ENCODE data around the gene POLE.

The POLE gene

GRCh38 chr12:132583411-132583710 is 103.8 kb downstream of the POLE start:
- Histone ChIP-seq H2AFZ (ENCODE audit: low read length, unreplicated experiment) (no peak overlapping the region), H3K36me3 (ENCODE audit: insufficient read depth, low read length) (no peaks in the 10 kb centered on the region), H3K27me3 (ENCODE audit: insufficient read depth, low read length) (no peaks in the 10 kb centered on the region), H3K4me1 (ENCODE audit: control insufficient read depth, insufficient read depth, low read length, unreplicated experiment) (no peaks in the 10 kb centered on the region), H3K79me2 (ENCODE audit: control insufficient read depth, insufficient read depth, low read length, unreplicated experiment) (no peaks in the 10 kb centered on the region), H3K4me3 (ENCODE audit: low read depth, low read length) (no peak overlapping the region), H3K27ac (ENCODE audit: low read depth, low read length) (no peak overlapping the region)

GRCh38 chr12:132582582-132583410 is 104.3 kb downstream of the POLE start:
- Histone ChIP-seq H3K36me3 (ENCODE audit: insufficient read depth, low read length) (peaks cover 2% of the 10 kb centered on the region; the same call in 1 of the 2 replicates), H3K4me3 (ENCODE audit: low read depth, low read length) (no peak overlapping the region), H3K79me2 (ENCODE audit: control insufficient read depth, insufficient read depth, low read length, unreplicated experiment) (no peaks in the 10 kb centered on the region), H3K4me1 (ENCODE audit: control insufficient read depth, insufficient read depth, low read length, unreplicated experiment) (no peaks in the 10 kb centered on the region), H2AFZ (ENCODE audit: low read length, unreplicated experiment) (no peak overlapping the region), H3K27me3 (ENCODE audit: insufficient read depth, low read length) (no peaks in the 10 kb centered on the region), H3K27ac (ENCODE audit: low read depth, low read length) (no peak overlapping the region)

- no peak overlapping the region for H3K27ac ChIP-seq (ENCODE audit: low read depth, low read length)
- H3K27me3 ChIP-seq (ENCODE audit: insufficient read depth, low read length) = no peaks in the 10 kb centered on the region
- no peaks in the 10 kb centered on the region for H3K79me2 ChIP-seq (ENCODE audit: control insufficient read depth, insufficient read depth, low read length, unreplicated experiment)
- H3K4me1 ChIP-seq (ENCODE audit: control insufficient read depth, insufficient read depth, low read length, unreplicated experiment) = no peaks in the 10 kb centered on the region
- H3K4me3 ChIP-seq (ENCODE audit: low read depth, low read length) = no peak overlapping the region
- peaks cover 2% of the 10 kb centered on the region; the same call in 1 of the 2 replicates for H3K36me3 ChIP-seq (ENCODE audit: insufficient read depth, low read length)
- no peak overlapping the region for H2AFZ ChIP-seq (ENCODE audit: low read length, unreplicated experiment)
Observed at GRCh38 chr12:132582058-132582420, 105.1 kb downstream of the POLE start.

- no peak overlapping the region for H3K4me3 ChIP-seq (ENCODE audit: low read depth, low read length)
- no peak overlapping the region for H3K27ac ChIP-seq (ENCODE audit: low read depth, low read length)
- peaks cover 2% of the 10 kb centered on the region; the same call in 1 of the 2 replicates for H3K36me3 ChIP-seq (ENCODE audit: insufficient read depth, low read length)
- no peak overlapping the region for H2AFZ ChIP-seq (ENCODE audit: low read length, unreplicated experiment)
- no peaks in the 10 kb centered on the region for H3K27me3 ChIP-seq (ENCODE audit: insufficient read depth, low read length)
- no peaks in the 10 kb centered on the region for H3K79me2 ChIP-seq (ENCODE audit: control insufficient read depth, insufficient read depth, low read length, unreplicated experiment)
- no peaks in the 10 kb centered on the region for H3K4me1 ChIP-seq (ENCODE audit: control insufficient read depth, insufficient read depth, low read length, unreplicated experiment)
Observed at GRCh38 chr12:132581348-132582057, 105.6 kb downstream of the POLE start.

- no peaks in the 10 kb centered on the region for H3K27me3 ChIP-seq (ENCODE audit: insufficient read depth, low read length)
- no peaks in the 10 kb centered on the region for H3K4me1 ChIP-seq (ENCODE audit: control insufficient read depth, insufficient read depth, low read length, unreplicated experiment)
- no peak overlapping the region for H3K4me3 ChIP-seq (ENCODE audit: low read depth, low read length)
- H3K79me2 ChIP-seq (ENCODE audit: control insufficient read depth, insufficient read depth, low read length, unreplicated experiment) = no peaks in the 10 kb centered on the region
- no peak overlapping the region for H2AFZ ChIP-seq (ENCODE audit: low read length, unreplicated experiment)
- no peak overlapping the region for H3K27ac ChIP-seq (ENCODE audit: low read depth, low read length)
- peaks cover 2% of the 10 kb centered on the region; the same call in 1 of the 2 replicates for H3K36me3 ChIP-seq (ENCODE audit: insufficient read depth, low read length)
Observed at GRCh38 chr12:132580701-132581292, 106.3 kb downstream of the POLE start.

GRCh38 chr12:132579744-132580143 is 107.4 kb downstream of the POLE start:
- no peak overlapping the region for H2AFZ ChIP-seq (ENCODE audit: low read length, unreplicated experiment)
- H3K27ac ChIP-seq (ENCODE audit: low read depth, low read length) = no peak overlapping the region
- H3K4me1 ChIP-seq (ENCODE audit: control insufficient read depth, insufficient read depth, low read length, unreplicated experiment) = no peaks in the 10 kb centered on the region
- peaks cover 2% of the 10 kb centered on the region; the same call in 1 of the 2 replicates for H3K36me3 ChIP-seq (ENCODE audit: insufficient read depth, low read length)
- H3K4me3 ChIP-seq (ENCODE audit: low read depth, low read length) = no peak overlapping the region
- no peaks in the 10 kb centered on the region for H3K27me3 ChIP-seq (ENCODE audit: insufficient read depth, low read length)
- H3K79me2 ChIP-seq (ENCODE audit: control insufficient read depth, insufficient read depth, low read length, unreplicated experiment) = no peaks in the 10 kb centered on the region

GRCh38 chr12:132578826-132579225 is 108.3 kb downstream of the POLE start:
- no peaks in the 10 kb centered on the region for H3K4me1 ChIP-seq (ENCODE audit: control insufficient read depth, insufficient read depth, low read length, unreplicated experiment)
- no peaks in the 10 kb centered on the region for H3K27me3 ChIP-seq (ENCODE audit: insufficient read depth, low read length)
- H2AFZ ChIP-seq (ENCODE audit: low read length, unreplicated experiment) = no peak overlapping the region
- H3K79me2 ChIP-seq (ENCODE audit: control insufficient read depth, insufficient read depth, low read length, unreplicated experiment) = no peaks in the 10 kb centered on the region
- H3K27ac ChIP-seq (ENCODE audit: low read depth, low read length) = no peak overlapping the region
- H3K4me3 ChIP-seq (ENCODE audit: low read depth, low read length) = no peak overlapping the region
- peaks cover 2% of the 10 kb centered on the region; the same call in 1 of the 2 replicates for H3K36me3 ChIP-seq (ENCODE audit: insufficient read depth, low read length)

- peaks cover 2% of the 10 kb centered on the region; the same call in 1 of the 2 replicates for H3K36me3 ChIP-seq (ENCODE audit: insufficient read depth, low read length)
- no peak overlapping the region for H2AFZ ChIP-seq (ENCODE audit: low read length, unreplicated experiment)
Observed at GRCh38 chr12:132578118-132578517, 109.0 kb downstream of the POLE start.

GRCh38 chr12:132577191-132577920 is 109.8 kb downstream of the POLE start:
- H3K79me2 ChIP-seq (ENCODE audit: control insufficient read depth, insufficient read depth, low read length, unreplicated experiment) = no peaks in the 10 kb centered on the region
- H3K27ac ChIP-seq (ENCODE audit: low read depth, low read length) = no peak overlapping the region
- no peaks in the 10 kb centered on the region for H3K27me3 ChIP-seq (ENCODE audit: insufficient read depth, low read length)
- H3K36me3 ChIP-seq (ENCODE audit: insufficient read depth, low read length) = peaks cover 2% of the 10 kb centered on the region; the same call in 1 of the 2 replicates
- H2AFZ ChIP-seq (ENCODE audit: low read length, unreplicated experiment) = no peak overlapping the region
- H3K4me1 ChIP-seq (ENCODE audit: control insufficient read depth, insufficient read depth, low read length, unreplicated experiment) = no peaks in the 10 kb centered on the region
- H3K4me3 ChIP-seq (ENCODE audit: low read depth, low read length) = no peak overlapping the region

More at GRCh38 chr12:132578118-132578517, 109.0 kb downstream of the POLE start:
- Histone ChIP-seq H3K79me2 (ENCODE audit: control insufficient read depth, insufficient read depth, low read length, unreplicated experiment) (no peaks in the 10 kb centered on the region), H3K27ac (ENCODE audit: low read depth, low read length) (no peak overlapping the region), H3K27me3 (ENCODE audit: insufficient read depth, low read length) (no peaks in the 10 kb centered on the region), H3K4me3 (ENCODE audit: low read depth, low read length) (no peak overlapping the region), H3K4me1 (ENCODE audit: control insufficient read depth, insufficient read depth, low read length, unreplicated experiment) (no peaks in the 10 kb centered on the region)

- H3K79me2 ChIP-seq (ENCODE audit: control insufficient read depth, insufficient read depth, low read length, unreplicated experiment) = no peaks in the 10 kb centered on the region
- no peaks in the 10 kb centered on the region for H3K4me1 ChIP-seq (ENCODE audit: control insufficient read depth, insufficient read depth, low read length, unreplicated experiment)
- H3K27me3 ChIP-seq (ENCODE audit: insufficient read depth, low read length) = no peaks in the 10 kb centered on the region
- peaks cover 2% of the 10 kb centered on the region; the same call in 1 of the 2 replicates for H3K36me3 ChIP-seq (ENCODE audit: insufficient read depth, low read length)
- no peak overlapping the region for H3K27ac ChIP-seq (ENCODE audit: low read depth, low read length)
- H3K4me3 ChIP-seq (ENCODE audit: low read depth, low read length) = no peak overlapping the region
- no peak overlapping the region for H2AFZ ChIP-seq (ENCODE audit: low read length, unreplicated experiment)
Observed at GRCh38 chr12:132576701-132577100, 110.4 kb downstream of the POLE start.

Data from ACC112 (cell line).